KMS-11 (cell line): ENCODE results near the gene ORAI1.

Experiments used
- H2AFZ ChIP-seq: fragments of 200-600 bp; sonication (generic); 2 replicates; pipeline ENCODE4 v1.6.1; 2016; ENCODE audit warnings: antibody characterized with exemption, mixed run types, low read depth
- H3K27ac ChIP-seq: fragments of 200-600 bp; sonication (generic); 2 replicates; pipeline ENCODE4 v1.6.1; 2016; ENCODE audit warnings: mild to moderate bottlenecking, mixed run types
- H3K27me3 ChIP-seq: fragments of 200-600 bp; sonication (generic); 2 replicates; pipeline ENCODE4 v1.6.1; 2017; ENCODE audit warnings: mild to moderate bottlenecking, low read depth, mixed run types, moderate library complexity; ENCODE audit not compliant: insufficient read depth
- H3K36me3 ChIP-seq: fragments of 200-600 bp; sonication (generic); 2 replicates; pipeline ENCODE4 v1.6.1; 2017; ENCODE audit warnings: mild to moderate bottlenecking, mixed run types; ENCODE audit not compliant: insufficient read depth
- H3K4me1 ChIP-seq: fragments of 200-600 bp; sonication (generic); 2 replicates; pipeline ENCODE4 v1.6.1; 2016; ENCODE audit warnings: mild to moderate bottlenecking, low read depth, mixed run types; ENCODE audit not compliant: poor library complexity, severe bottlenecking
- H3K4me2 ChIP-seq: fragments of 200-600 bp; sonication (generic); 2 replicates; pipeline ENCODE4 v1.7.0; 2016; ENCODE audit warnings: mild to moderate bottlenecking, mixed run types
- H3K4me3 ChIP-seq: fragments of 200-600 bp; sonication (generic); IDR thresholded peaks from 2 replicates; pipeline ENCODE4 v1.6.1; 2017; ENCODE audit warnings: low read depth, low read length, mixed read lengths; ENCODE audit not compliant: insufficient read depth
- H3K79me2 ChIP-seq: fragments of 200-600 bp; sonication (generic); 2 replicates; pipeline ENCODE4 v1.6.1; 2016; ENCODE audit warnings: low read depth, mixed run types; ENCODE audit not compliant: insufficient read depth
- H3K9ac ChIP-seq: fragments of 200-600 bp; sonication (generic); 2 replicates; pipeline ENCODE4 v1.6.1; 2016; ENCODE audit warnings: mild to moderate bottlenecking, mixed run types
- H4K20me1 ChIP-seq: fragments of 200-600 bp; sonication (generic); 2 replicates; pipeline ENCODE4 v1.6.1; 2016; ENCODE audit warnings: mild to moderate bottlenecking, mixed run types; ENCODE audit not compliant: insufficient read depth
- CTCF ChIP-seq: fragments of 200-600 bp; sonication (generic); conservative IDR thresholded peaks from 2 replicates; pipeline ENCODE4 v1.6.1; 2017; ENCODE audit warnings: low read depth, mild to moderate bottlenecking, antibody characterized with exemption, low read length, moderate library complexity, mixed read lengths

The ORAI1 gene

DNA sequence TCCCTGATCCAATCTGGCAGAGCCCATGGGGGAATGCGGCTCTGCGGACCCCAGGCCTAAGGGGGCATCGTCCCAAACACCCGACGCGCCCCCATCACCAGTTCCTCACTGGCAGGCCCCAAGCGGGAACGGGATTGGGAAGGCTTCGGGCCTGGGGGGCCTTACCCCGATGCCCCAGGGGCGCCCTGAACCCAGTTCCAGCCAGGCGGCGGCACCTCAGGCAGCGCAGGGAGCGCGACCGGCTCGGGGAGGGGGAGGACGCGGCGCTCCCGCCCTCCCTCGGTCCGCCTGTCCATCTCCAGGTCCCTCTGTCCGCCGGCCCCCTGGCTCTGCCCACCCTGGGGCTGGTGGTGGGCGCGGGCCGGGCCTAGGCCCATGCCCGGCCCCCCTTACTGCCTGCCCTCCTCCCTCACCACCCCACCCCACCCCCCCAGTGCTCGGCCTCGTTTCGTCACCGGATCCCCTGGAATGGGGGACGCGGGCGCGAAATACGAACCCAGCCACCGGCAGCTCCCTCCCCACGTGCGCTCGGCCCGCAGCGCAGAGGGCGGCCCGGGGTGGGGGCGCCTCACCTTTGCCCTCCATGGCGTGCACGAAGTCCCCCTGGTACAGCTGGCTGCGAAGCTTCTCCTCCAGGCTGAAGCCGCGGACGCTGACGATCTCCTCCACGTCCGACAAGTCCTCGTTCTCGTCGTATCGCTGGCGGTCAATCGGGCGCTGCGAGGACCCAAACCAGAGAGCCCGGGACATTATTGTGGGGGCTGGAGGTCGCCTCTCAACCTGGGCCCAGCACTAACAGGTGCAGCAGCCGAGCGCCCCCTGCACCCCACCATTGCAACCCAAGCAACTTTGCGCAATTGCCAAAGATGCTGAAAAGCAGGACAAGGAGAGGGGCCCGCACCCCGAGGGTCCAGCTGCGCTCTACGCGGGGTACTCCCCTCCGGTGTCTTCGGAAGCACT, 47.8 kb upstream of the ORAI1 start:
- H3K36me3 ChIP-seq = no peaks in the 10 kb centered on the region
- no peaks in the 10 kb centered on the region for H4K20me1 ChIP-seq
- no peaks in the 10 kb centered on the region for H3K27me3 ChIP-seq
- peak overlapping the region; percentile 76 for H3K4me2 ChIP-seq
- no peaks in the 10 kb centered on the region for H3K79me2 ChIP-seq
- H3K27ac ChIP-seq = no peak overlapping the region
- TF ChIP-seq CTCF = no peak
- no peak overlapping the region for H3K4me3 ChIP-seq
- peak overlapping the region; percentile 52; the same call in 1 of the 2 replicates for H2AFZ ChIP-seq
- H3K9ac ChIP-seq = peak overlapping the region; percentile 83; the same call in 1 of the 2 replicates
- no peaks in the 10 kb centered on the region for H3K4me1 ChIP-seq

GRCh38 chr12:121579190-121579791, 47.0 kb upstream of the ORAI1 start:
- Histone ChIP-seq H2AFZ (peak overlapping the region; percentile 52), H3K4me1 (no peaks in the 10 kb centered on the region), H3K9ac (peak overlapping the region; percentile 83), H3K4me2 (peak overlapping the region; percentile 76), H3K4me3 (no peak overlapping the region), H3K27ac (peak overlapping the region; percentile 78), H3K36me3 (no peaks in the 10 kb centered on the region), H4K20me1 (no peaks in the 10 kb centered on the region), H3K79me2 (no peaks in the 10 kb centered on the region), H3K27me3 (no peaks in the 10 kb centered on the region)
- TF ChIP-seq CTCF = no peak

- no peaks in the 10 kb centered on the region for H3K79me2 ChIP-seq
- no peaks in the 10 kb centered on the region for H3K36me3 ChIP-seq
- no peaks in the 10 kb centered on the region for H3K27me3 ChIP-seq
- peak overlapping the region; percentile 76 for H3K4me2 ChIP-seq
- H3K4me3 ChIP-seq = no peak overlapping the region
- peak overlapping the region; percentile 52; the same call in 1 of the 2 replicates for H2AFZ ChIP-seq
- TF ChIP-seq CTCF = no peak
- no peaks in the 10 kb centered on the region for H3K4me1 ChIP-seq
- peak overlapping the region; percentile 83 for H3K9ac ChIP-seq
- peak overlapping the region; percentile 78 for H3K27ac ChIP-seq
- no peaks in the 10 kb centered on the region for H4K20me1 ChIP-seq
Measured at GRCh38 chr12:121579981-121580868, 46.1 kb upstream of the ORAI1 start.
